ENCODE measurements around the gene XBP1. TPM values are rescaled to one million over a fixed set of nuclear protein-coding genes. Genes with fewer than 3 reads are reported as not detected.

Gene XBP1
- total and polyA plus RNA-seq, 2 of the 13 experiments (the other 11 are each of a cell fraction or from before 2014, with no cell fraction given): 416 to 427 TPM

DNA sequence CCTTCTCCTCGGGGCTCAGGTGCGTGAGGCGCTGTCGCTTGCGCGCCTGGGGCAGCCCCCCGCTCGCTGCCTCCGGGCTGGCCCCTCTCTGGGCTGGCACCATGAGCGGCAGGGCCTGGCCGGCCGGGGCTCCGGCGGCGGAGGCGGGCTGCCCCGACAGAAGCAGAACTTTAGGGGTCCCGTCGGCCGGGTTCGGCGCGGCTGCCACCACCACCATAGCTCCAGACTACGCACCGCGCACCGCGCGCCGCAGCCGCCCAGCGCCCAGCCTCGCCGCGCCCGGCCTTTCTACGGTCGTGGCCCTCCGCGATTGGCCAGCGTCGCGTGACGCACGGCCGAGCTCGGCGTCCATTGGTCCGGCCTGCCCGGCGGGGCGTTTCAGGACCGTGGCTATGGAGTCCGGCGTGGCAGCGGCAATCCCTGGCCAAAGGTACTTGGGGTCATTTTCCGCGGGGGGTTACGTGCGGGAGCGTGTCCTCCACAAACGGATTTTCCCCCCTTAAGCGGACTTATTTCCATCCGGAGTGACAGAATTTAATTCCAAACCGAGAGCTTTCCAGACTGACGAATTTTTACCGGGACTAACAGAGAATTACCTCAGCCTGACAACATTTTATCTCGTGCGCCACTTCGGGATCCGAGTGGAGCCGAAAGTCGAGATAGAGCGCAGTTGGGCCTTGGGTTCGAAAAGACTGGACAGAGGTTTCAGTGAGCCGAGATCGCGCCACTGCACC lies at the start of gene XBP1 (continued):
- TF ChIP-seq, protein P1, sequence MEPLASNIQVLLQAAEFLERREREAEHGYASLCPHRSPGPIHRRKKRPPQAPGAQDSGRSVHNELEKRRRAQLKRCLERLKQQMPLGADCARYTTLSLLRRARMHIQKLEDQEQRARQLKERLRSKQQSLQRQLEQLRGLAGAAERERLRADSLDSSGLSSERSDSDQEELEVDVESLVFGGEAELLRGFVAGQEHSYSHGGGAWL (CRISPR knock-in tag; IDR thresholded peaks at IDR 0.05): peak; percentile 48; the same call in 1 of the 2 replicates
- no peak for TF ChIP-seq NFATC3 (CRISPR knock-in tag; IDR thresholded peaks at IDR 0.05)
- TF ChIP-seq STAT5B (CRISPR knock-in tag; IDR thresholded peaks at IDR 0.05): no peak
- TF ChIP-seq IRX3 (CRISPR knock-in tag; IDR thresholded peaks at IDR 0.05; ENCODE audit: borderline replicate concordance, low read depth): peak; percentile 79
- TF ChIP-seq, protein P2, sequence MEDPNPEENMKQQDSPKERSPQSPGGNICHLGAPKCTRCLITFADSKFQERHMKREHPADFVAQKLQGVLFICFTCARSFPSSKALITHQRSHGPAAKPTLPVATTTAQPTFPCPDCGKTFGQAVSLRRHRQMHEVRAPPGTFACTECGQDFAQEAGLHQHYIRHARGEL (CRISPR knock-in tag; IDR thresholded peaks at IDR 0.05): no peak
- TF ChIP-seq ZNF180 (CRISPR knock-in tag; IDR thresholded peaks at IDR 0.05; ENCODE audit: borderline replicate concordance, low read depth): no peak
- TF ChIP-seq MBNL3 (CRISPR knock-in tag; conservative IDR thresholded peaks at IDR 0.05): no peak
- TF ChIP-seq ZSCAN12 (CRISPR knock-in tag; IDR thresholded peaks at IDR 0.05): no peak
- no peak for TF ChIP-seq ZNF660 (CRISPR knock-in tag; IDR thresholded peaks at IDR 0.05; ENCODE audit: borderline replicate concordance, low read depth)
- TF ChIP-seq ZNF138 (CRISPR knock-in tag; IDR thresholded peaks at IDR 0.05; ENCODE audit: low read depth): peak; percentile 85; the same call in 1 of the 2 replicates
- no peak for TF ChIP-seq CHD4 (IDR thresholded peaks at IDR 0.05; ENCODE audit: borderline replicate concordance, low read length)
- TF ChIP-seq NCOA1 (CRISPR knock-in tag; IDR thresholded peaks at IDR 0.05): no peak
- peak; percentile 34; the same call in 1 of the 2 replicates for TF ChIP-seq SP140L (CRISPR knock-in tag; IDR thresholded peaks at IDR 0.05; ENCODE audit: borderline replicate concordance)
- no peak for TF ChIP-seq ZNF496 (CRISPR knock-in tag; IDR thresholded peaks at IDR 0.05; ENCODE audit: insufficient replicate concordance)
- no peak for TF ChIP-seq CENPX (CRISPR knock-in tag; IDR thresholded peaks at IDR 0.05)
- no peak for TF ChIP-seq EZH2 (conservative IDR thresholded peaks at IDR 0.05; ENCODE audit: low read depth, low read length)
- no peak for TF ChIP-seq PITX1 (CRISPR knock-in tag; IDR thresholded peaks at IDR 0.05)
- TF ChIP-seq, protein P3, sequence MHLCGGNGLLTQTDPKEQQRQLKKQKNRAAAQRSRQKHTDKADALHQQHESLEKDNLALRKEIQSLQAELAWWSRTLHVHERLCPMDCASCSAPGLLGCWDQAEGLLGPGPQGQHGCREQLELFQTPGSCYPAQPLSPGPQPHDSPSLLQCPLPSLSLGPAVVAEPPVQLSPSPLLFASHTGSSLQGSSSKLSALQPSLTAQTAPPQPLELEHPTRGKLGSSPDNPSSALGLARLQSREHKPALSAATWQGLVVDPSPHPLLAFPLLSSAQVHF (CRISPR knock-in tag; IDR thresholded peaks at IDR 0.05): peak; percentile 82; the same call in 1 of the 2 replicates
- TF ChIP-seq HDAC6 (IDR thresholded peaks at IDR 0.05; ENCODE audit: low read depth, low read length): no peak
- 0 out of 2 replicates have a peak, but pooled peaks have one; percentile 58 for TF ChIP-seq REXO4 (CRISPR knock-in tag; IDR thresholded peaks at IDR 0.05; ENCODE audit: borderline replicate concordance)
- TF ChIP-seq CEBPG (CRISPR knock-in tag; IDR thresholded peaks at IDR 0.05): peak; percentile 12; the same call in 1 of the 2 replicates
- TF ChIP-seq POGZ (CRISPR knock-in tag; IDR thresholded peaks at IDR 0.05): peak; percentile 55
- TF ChIP-seq, protein P4, sequence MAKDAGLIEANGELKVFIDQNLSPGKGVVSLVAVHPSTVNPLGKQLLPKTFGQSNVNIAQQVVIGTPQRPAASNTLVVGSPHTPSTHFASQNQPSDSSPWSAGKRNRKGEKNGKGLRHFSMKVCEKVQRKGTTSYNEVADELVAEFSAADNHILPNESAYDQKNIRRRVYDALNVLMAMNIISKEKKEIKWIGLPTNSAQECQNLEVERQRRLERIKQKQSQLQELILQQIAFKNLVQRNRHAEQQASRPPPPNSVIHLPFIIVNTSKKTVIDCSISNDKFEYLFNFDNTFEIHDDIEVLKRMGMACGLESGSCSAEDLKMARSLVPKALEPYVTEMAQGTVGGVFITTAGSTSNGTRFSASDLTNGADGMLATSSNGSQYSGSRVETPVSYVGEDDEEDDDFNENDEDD (CRISPR knock-in tag; IDR thresholded peaks at IDR 0.05; ENCODE audit: borderline replicate concordance): no peak; the same call in 1 of the 2 replicates
- TF ChIP-seq ZNF430 (CRISPR knock-in tag; IDR thresholded peaks at IDR 0.05): no peak
- 0 out of 2 replicates have a peak, but pooled peaks have one; percentile 36 for TF ChIP-seq KMT2B (CRISPR knock-in tag; IDR thresholded peaks at IDR 0.05)
- TF ChIP-seq ZNF619 (CRISPR knock-in tag; IDR thresholded peaks at IDR 0.05): no peak; the same call in 1 of the 2 replicates
- no peak for TF ChIP-seq JUND (CRISPR knock-in tag; IDR thresholded peaks at IDR 0.05)
- TF ChIP-seq SOX13 (IDR thresholded peaks at IDR 0.05): no peak
- TF ChIP-seq SOX13 (CRISPR knock-in tag; conservative IDR thresholded peaks at IDR 0.05 in 1 of 2, IDR thresholded peaks at IDR 0.05 in 1 of 2): no peak; a peak in 1 of 4 replicates
- no peak; the same call in 1 of the 2 replicates for TF ChIP-seq NCOR1 (IDR thresholded peaks at IDR 0.05; ENCODE audit: borderline replicate concordance, low read length)

Data from HepG2 (cell line).